Progenitor cell of endocrine pancreas (in vitro differentiated cells): ENCODE data around the gene SNAP47. TPM values are rescaled to one million over a fixed set of nuclear protein-coding genes. Genes with fewer than 3 reads are reported as not detected.

ENCODE experiments used
- DNase-seq: peaks from one replicate; pipeline ENCODE4 v3.0.0; 2021; ENCODE audit warnings: low spot score; ENCODE audit not compliant: unreplicated experiment
- H3K27ac Mint-ChIP-seq: 2 replicates; pipeline ENCODE4 v1.8.0; 2021; ENCODE audit warnings: mild to moderate bottlenecking, moderate library complexity, mixed read lengths
- H3K27me3 Mint-ChIP-seq: 2 replicates; pipeline ENCODE4 v1.8.0; 2021; ENCODE audit warnings: mixed read lengths
- H3K36me3 Mint-ChIP-seq: 2 replicates; pipeline ENCODE4 v1.8.0; 2022; ENCODE audit warnings: mixed read lengths; ENCODE audit not compliant: insufficient read depth
- H3K4me1 Mint-ChIP-seq: 2 replicates; pipeline ENCODE4 v1.8.0; 2021; ENCODE audit warnings: low read depth, mixed read lengths
- H3K4me3 Mint-ChIP-seq: 2 replicates; pipeline ENCODE4 v1.8.0; 2021; ENCODE audit warnings: low read depth, mild to moderate bottlenecking, moderate library complexity, mixed read lengths
- H3K9me3 Mint-ChIP-seq: 2 replicates; pipeline ENCODE4 v1.8.0; 2021; ENCODE audit warnings: low read depth, mixed read lengths
- CTCF ChIP-seq: fragments of 200-600 bp; sonication (generic); IDR thresholded peaks from one replicate; pipeline ENCODE4 v1.5.0; 2021; ENCODE audit warnings: antibody characterized with exemption, mild to moderate bottlenecking; ENCODE audit not compliant: unreplicated experiment
- total RNA-seq: library from RNA; stranded (reverse); gene quantifications from 2 replicates; pipeline ENCODE4 v1.2.1, GENCODE V29; 2021

Gene SNAP47
- total RNA-seq, 1 donor from 2014 or later: 39.6 TPM

DNA sequence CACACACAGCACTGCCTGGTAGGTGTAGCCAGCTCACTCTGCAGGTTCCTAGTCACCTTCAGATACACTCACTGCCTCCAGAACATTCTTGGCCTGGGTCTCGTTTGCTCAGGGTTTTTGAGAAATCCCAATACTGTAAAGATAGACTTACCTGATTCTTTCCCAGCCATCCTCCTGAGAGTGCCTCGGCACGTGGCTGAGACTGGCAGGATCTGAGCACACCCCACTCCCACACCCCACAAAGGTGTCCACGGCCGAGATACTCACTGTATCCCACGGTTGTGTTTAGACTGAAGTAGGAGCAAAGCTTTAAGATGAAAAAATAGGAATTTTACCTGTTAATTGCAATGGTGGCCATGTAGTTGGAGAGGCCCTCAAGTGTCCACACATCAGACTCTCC is 33.4 kb downstream of the SNAP47 start:
- peaks cover 14% of the 10 kb centered on the region for H3K36me3 Mint-ChIP-seq
- no peak for TF ChIP-seq CTCF
- no peak overlapping the region for H3K27ac Mint-ChIP-seq
- no peak overlapping the region for H3K4me3 Mint-ChIP-seq
- H3K27me3 Mint-ChIP-seq: no peaks in the 10 kb centered on the region
- no peaks in the 10 kb centered on the region for H3K9me3 Mint-ChIP-seq
- no peak for DNase-seq
- peaks cover 3% of the 10 kb centered on the region for H3K4me1 Mint-ChIP-seq

GRCh38 chr1:227769047-227769935 is 34.1 kb downstream of the SNAP47 start:
- peaks cover 3% of the 10 kb centered on the region for H3K4me1 Mint-ChIP-seq
- H3K4me3 Mint-ChIP-seq: no peak overlapping the region
- no peak overlapping the region for H3K27ac Mint-ChIP-seq
- DNase-seq: no peak
- no peaks in the 10 kb centered on the region for H3K9me3 Mint-ChIP-seq
- no peak for TF ChIP-seq CTCF
- no peaks in the 10 kb centered on the region for H3K27me3 Mint-ChIP-seq
- peaks cover 14% of the 10 kb centered on the region for H3K36me3 Mint-ChIP-seq

DNA sequence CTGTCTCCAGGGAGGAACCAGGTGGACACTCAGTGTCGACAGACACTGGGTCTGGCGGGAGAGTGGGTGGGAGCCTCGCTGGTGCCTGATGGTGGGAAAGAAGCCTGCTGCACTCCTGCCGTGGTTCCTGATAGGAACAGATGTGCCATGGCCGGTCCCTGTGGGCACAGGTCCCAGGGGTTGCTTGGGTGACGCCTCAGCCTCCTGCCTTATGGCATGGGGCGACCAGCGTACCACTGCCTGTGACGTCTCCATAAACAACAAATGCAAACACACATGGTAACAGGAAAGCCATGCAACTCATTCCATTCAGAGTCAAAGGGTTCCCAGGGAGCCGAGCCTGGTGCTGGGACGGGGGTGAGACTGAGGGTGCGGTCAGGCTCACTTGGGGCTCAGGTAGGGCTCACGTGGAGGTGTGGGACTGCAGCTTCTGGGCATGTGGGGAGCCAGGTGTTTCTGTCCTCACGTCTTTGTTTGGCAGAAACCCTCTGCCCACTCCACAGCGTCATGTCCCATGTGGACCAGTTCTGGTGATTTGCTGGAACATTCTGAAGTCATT is 34.8 kb downstream of the SNAP47 start:
- no peak overlapping the region for H3K27ac Mint-ChIP-seq
- peaks cover 3% of the 10 kb centered on the region for H3K4me1 Mint-ChIP-seq
- H3K27me3 Mint-ChIP-seq: no peaks in the 10 kb centered on the region
- H3K4me3 Mint-ChIP-seq: no peak overlapping the region
- DNase-seq: no peak
- H3K9me3 Mint-ChIP-seq: no peaks in the 10 kb centered on the region
- TF ChIP-seq CTCF: no peak
- H3K36me3 Mint-ChIP-seq: peaks cover 14% of the 10 kb centered on the region

DNA sequence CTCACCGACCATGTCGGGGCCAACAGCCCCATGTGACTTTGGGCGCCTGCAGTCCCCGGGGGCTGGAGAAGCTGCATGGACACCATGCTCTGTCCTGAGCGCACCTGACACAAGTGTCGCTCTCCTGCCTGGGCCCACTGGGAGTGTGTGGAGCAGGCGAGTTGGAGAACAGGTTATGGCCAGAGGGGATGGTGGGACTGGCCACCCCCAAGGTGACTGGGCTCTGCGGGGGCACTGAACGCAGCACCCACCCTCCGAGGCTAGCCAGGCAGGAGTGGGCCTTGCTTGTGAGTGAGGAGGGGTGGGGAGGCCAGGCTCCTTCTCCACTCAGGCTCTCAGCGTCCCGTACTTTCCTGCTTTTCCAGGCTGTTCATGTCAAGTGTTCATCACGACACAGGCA is 35.6 kb downstream of the SNAP47 start:
- Mint-ChIP-seq H3K27me3 (no peaks in the 10 kb centered on the region), H3K4me3 (no peak overlapping the region), H3K9me3 (no peaks in the 10 kb centered on the region), H3K36me3 (peaks cover 14% of the 10 kb centered on the region), H3K4me1 (peaks cover 3% of the 10 kb centered on the region), H3K27ac (no peak overlapping the region)
- no peak for DNase-seq
- no peak for TF ChIP-seq CTCF

DNA sequence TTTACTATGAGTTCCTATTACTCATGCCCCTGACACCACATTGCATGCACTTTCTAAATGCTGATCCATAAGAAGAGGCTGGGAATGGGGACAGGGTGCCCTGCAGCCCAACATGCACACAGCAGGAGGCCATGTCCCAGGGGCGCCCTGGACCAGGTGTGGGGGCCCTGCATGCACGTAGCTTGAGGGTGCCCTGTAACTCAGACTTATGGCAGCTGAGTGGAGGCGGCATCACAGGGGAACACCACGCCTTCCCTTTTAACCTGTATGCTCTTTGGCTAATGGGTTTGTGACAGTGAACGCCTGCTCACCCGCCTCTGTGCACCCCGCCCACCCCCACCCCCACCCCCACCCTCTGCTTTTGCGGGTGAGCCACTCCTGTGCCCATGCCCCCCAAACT is 36.1 kb downstream of the SNAP47 start:
- H3K27me3 Mint-ChIP-seq: no peaks in the 10 kb centered on the region
- no peaks in the 10 kb centered on the region for H3K4me1 Mint-ChIP-seq
- no peak for DNase-seq
- no peak overlapping the region for H3K4me3 Mint-ChIP-seq
- peaks cover 14% of the 10 kb centered on the region for H3K36me3 Mint-ChIP-seq
- no peaks in the 10 kb centered on the region for H3K9me3 Mint-ChIP-seq
- TF ChIP-seq CTCF: no peak
- no peak overlapping the region for H3K27ac Mint-ChIP-seq
